GM12878 (cell line): ENCODE results near the gene C10orf105. TPM values are rescaled to one million over a fixed set of nuclear protein-coding genes. Genes with fewer than 3 reads are reported as not detected.

Experiments
- BHLHE40 ChIP-seq, 2 experiments: fragments of 450-650 bp in 1 of 2; IDR thresholded peaks; 2 replicates each; pipeline ENCODE4 v1.6.1; 2011 to 2017; ENCODE audit warnings: low read depth in 2 of 2, borderline replicate concordance in 1 of 2, improper control_type of control experiment in 1 of 2, low read length in 1 of 2, mild to moderate bottlenecking in 1 of 2
- BRCA1 ChIP-seq: IDR thresholded peaks from 2 replicates; pipeline ENCODE4 v1.6.1; 2011; ENCODE audit warnings: low read depth, low read length, improper control_type of control experiment
- CBX3 ChIP-seq: fragments of 200-600 bp; sonication (generic); IDR thresholded peaks from 2 replicates; pipeline ENCODE4 v1.6.1; 2016; ENCODE audit warnings: low read depth, borderline replicate concordance
- CHD1 ChIP-seq: IDR thresholded peaks from 2 replicates; pipeline ENCODE4 v1.6.1; 2012; ENCODE audit warnings: low read depth, low read length, improper control_type of control experiment
- CHD2 ChIP-seq: IDR thresholded peaks from 2 replicates; pipeline ENCODE4 v1.6.1; 2011; ENCODE audit warnings: low read depth, low read length, improper control_type of control experiment, borderline replicate concordance
- ELK1 ChIP-seq: IDR thresholded peaks from 2 replicates; pipeline ENCODE4 v1.6.1; 2012; ENCODE audit warnings: low read depth, low read length, improper control_type of control experiment
- ETV6 ChIP-seq, 2 experiments: fragments of 450-650 bp in 1 of 2; IDR thresholded peaks in 1 of 2; conservative IDR thresholded peaks in 1 of 2; 2 replicates each; pipeline ENCODE4 v1.6.1; 2014; ENCODE audit warnings: antibody characterized with exemption in 1 of 2, borderline replicate concordance in 1 of 2, low read depth in 1 of 2, mild to moderate bottlenecking in 1 of 2, moderate library complexity in 1 of 2
- GATAD2B ChIP-seq: fragments of 450-650 bp; conservative IDR thresholded peaks from 2 replicates; pipeline ENCODE4 v1.6.1; 2017; ENCODE audit warnings: low read depth, mild to moderate bottlenecking, moderate library complexity
- HCFC1 ChIP-seq: fragments of 150-350 bp; IDR thresholded peaks from 2 replicates; pipeline ENCODE4 v1.6.1; 2014; ENCODE audit warnings: low read length
- HDAC2 ChIP-seq: fragments of 200-600 bp; sonication (generic); IDR thresholded peaks from 2 replicates; pipeline ENCODE4 v1.6.1; 2017
- HSF1 ChIP-seq: fragments of 150-350 bp; IDR thresholded peaks from 2 replicates; pipeline ENCODE4 v1.6.1; 2014; ENCODE audit warnings: mild to moderate bottlenecking, low read depth, low read length
- JUNB ChIP-seq: IDR thresholded peaks from 2 replicates; pipeline ENCODE4 v1.6.1; 2016; ENCODE audit warnings: antibody characterized with exemption, mild to moderate bottlenecking
- KDM1A ChIP-seq: fragments of 200-600 bp; sonication (generic); IDR thresholded peaks from 2 replicates; pipeline ENCODE4 v1.6.1; 2016; ENCODE audit warnings: borderline replicate concordance
- POLR2A ChIP-seq: IDR thresholded peaks from 2 replicates; pipeline ENCODE4 v1.6.1; 2011; ENCODE audit warnings: low read depth, mild to moderate bottlenecking, low read length
- POLR2AphosphoS2 ChIP-seq: IDR thresholded peaks from 2 replicates; pipeline ENCODE4 v1.6.1; 2011; ENCODE audit warnings: low read depth, mild to moderate bottlenecking, low read length, improper control_type of control experiment, moderate library complexity
- POLR2AphosphoS5 ChIP-seq: IDR thresholded peaks from 2 replicates; pipeline ENCODE4 v1.6.1; 2011; ENCODE audit warnings: mild to moderate bottlenecking, low read length, inconsistent platforms
- RELA ChIP-seq: fragments of 450-650 bp; IDR thresholded peaks from 2 replicates; pipeline ENCODE4 v1.8.0; 2014; ENCODE audit warnings: borderline replicate concordance; ENCODE audit not compliant: partially characterized antibody
- RELB ChIP-seq: fragments of 450-650 bp; IDR thresholded peaks from 2 replicates; pipeline ENCODE4 v1.6.1; 2017; ENCODE audit warnings: low read depth, mild to moderate bottlenecking, moderate library complexity
- SPI1 ChIP-seq: IDR thresholded peaks from 2 replicates; pipeline ENCODE4 v1.6.1; 2011; ENCODE audit warnings: low read depth, mild to moderate bottlenecking, low read length, moderate library complexity, borderline replicate concordance; ENCODE audit not compliant: insufficient read depth
- STAT3 ChIP-seq: IDR thresholded peaks from 2 replicates; pipeline ENCODE4 v1.6.1; 2011; ENCODE audit warnings: low read depth, low read length, improper control_type of control experiment
- TARDBP ChIP-seq: IDR thresholded peaks from 2 replicates; pipeline ENCODE4 v1.6.1; 2016; ENCODE audit warnings: borderline replicate concordance
- TCF12 ChIP-seq: IDR thresholded peaks from 2 replicates; pipeline ENCODE4 v1.6.1; 2011; ENCODE audit warnings: low read depth, mild to moderate bottlenecking, low read length
- TCF7 ChIP-seq: IDR thresholded peaks from 2 replicates; pipeline ENCODE4 v1.6.1; 2014; ENCODE audit warnings: antibody characterized with exemption, borderline replicate concordance
- WRNIP1 ChIP-seq: IDR thresholded peaks from 2 replicates; pipeline ENCODE4 v1.6.1; 2011; ENCODE audit warnings: low read depth, low read length, improper control_type of control experiment, borderline replicate concordance
- YBX1 ChIP-seq: fragments of 450-650 bp; IDR thresholded peaks from 2 replicates; pipeline ENCODE4 v1.6.1; 2016; ENCODE audit warnings: antibody characterized with exemption
- ZBTB33 ChIP-seq: fragments of 450-650 bp; IDR thresholded peaks from 2 replicates; pipeline ENCODE4 v1.6.1; 2017; ENCODE audit warnings: mild to moderate bottlenecking
- ZNF207 ChIP-seq: fragments of 450-650 bp; IDR thresholded peaks from 2 replicates; pipeline ENCODE4 v1.6.1; 2014; ENCODE audit warnings: antibody characterized with exemption, mild to moderate bottlenecking, borderline replicate concordance
- ZNF622 ChIP-seq: fragments of 450-650 bp; IDR thresholded peaks from 2 replicates; pipeline ENCODE4 v1.6.1; 2017; ENCODE audit warnings: mild to moderate bottlenecking, inconsistent platforms
- polyA plus RNA-seq, 11 experiments: library from polyadenylated mRNA; depleted of rRNA in 4 of 11; unstranded in 6 of 11; stranded (reverse) in 5 of 11; fragments of >200 nt; fragmentation: Nextera tagmentation in 4 of 11; fragmentation: Illumina TruSeq in 1 of 11; extraction: Ambion mirVana in 4 of 11; extraction: Trizol in 1 of 11; gene quantifications; 1 replicate in 1 of 11; 2 replicates in 10 of 11; pipeline versions ENCODE4 v1.2.1 to v1.2.3, GENCODE V29; 2011 to 2016; ENCODE audit warnings: inconsistent platforms in 2 of 11, missing spikeins in 2 of 11, low read depth in 1 of 11
- total RNA-seq, 4 experiments: library from RNA; depleted of rRNA in 3 of 4; stranded (reverse); fragments of >200 nt in 3 of 4; fragmentation: Illumina TruSeq in 1 of 4; extraction: Trizol in 1 of 4; gene quantifications; 2 replicates each; pipeline versions ENCODE4 v1.2.1 to v1.2.3, GENCODE V29; 2013 to 2021

Gene C10orf105
- total and polyA plus RNA-seq, 10 of the 15 experiments (the other 5 are each of a cell fraction or from before 2014, with no cell fraction given) = 0.04 to 0.06 (median 0.05) TPM; not detected in 7

GRCh38 chr10:71694567-71694968, 25.0 kb downstream of the C10orf105 start (continued):
- TF ChIP-seq RELB (peak; percentile 86), ZNF207 (no peak), CBX3 (no peak), CHD2 (peak; percentile 65; the same call in 1 of the 2 replicates), BRCA1 (no peak), BHLHE40 (IDR thresholded peaks at IDR 0.05; ENCODE audit: borderline replicate concordance in 1 of 2, low read depth in 2 of 2, low read length in 1 of 2) (peak; percentile 77 to 80), POLR2A (no peak), ELK1 (no peak), CHD1 (no peak), TARDBP (no peak), ZBTB33 (no peak), WRNIP1 (no peak), POLR2AphosphoS2 (no peak), TCF7 (no peak), HCFC1 (no peak), ZNF622 (no peak), HSF1 (no peak), STAT3 (no peak), JUNB (peak; percentile 48; the same call in 1 of the 2 replicates), HDAC2 (no peak), SPI1 (peak; percentile 100), KDM1A (no peak), GATAD2B (peak; percentile 98), POLR2AphosphoS5 (peak; percentile 36; the same call in 1 of the 2 replicates), ETV6 (conservative IDR thresholded peaks at IDR 0.05 in 1 of 2, IDR thresholded peaks at IDR 0.05 in 1 of 2; ENCODE audit: borderline replicate concordance in 1 of 2, low read depth in 1 of 2) (peak in 1 of 2 experiments; percentile 95; a peak in 2 of 4 replicates), YBX1 (0 out of 2 replicates have a peak, but pooled peaks have one; percentile 64), TCF12 (peak; percentile 93), RELA (no peak)
